HG02623 (cell line): ENCODE data around the gene HCRT.
"Not testable (repeated sequence)": the region's sequence is repeated elsewhere in the genome, so short reads cannot be mapped to it uniquely, and the experiment has no call there.

Experiments
- ATAC-seq: cut with Tn5 transposase; IDR thresholded peaks from one replicate; pipeline ENCODE4 v1.9.1; 2021; ENCODE audit warnings: moderate library complexity; ENCODE audit not compliant: unreplicated experiment

Gene HCRT, protein sequence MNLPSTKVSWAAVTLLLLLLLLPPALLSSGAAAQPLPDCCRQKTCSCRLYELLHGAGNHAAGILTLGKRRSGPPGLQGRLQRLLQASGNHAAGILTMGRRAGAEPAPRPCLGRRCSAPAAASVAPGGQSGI

DNA sequence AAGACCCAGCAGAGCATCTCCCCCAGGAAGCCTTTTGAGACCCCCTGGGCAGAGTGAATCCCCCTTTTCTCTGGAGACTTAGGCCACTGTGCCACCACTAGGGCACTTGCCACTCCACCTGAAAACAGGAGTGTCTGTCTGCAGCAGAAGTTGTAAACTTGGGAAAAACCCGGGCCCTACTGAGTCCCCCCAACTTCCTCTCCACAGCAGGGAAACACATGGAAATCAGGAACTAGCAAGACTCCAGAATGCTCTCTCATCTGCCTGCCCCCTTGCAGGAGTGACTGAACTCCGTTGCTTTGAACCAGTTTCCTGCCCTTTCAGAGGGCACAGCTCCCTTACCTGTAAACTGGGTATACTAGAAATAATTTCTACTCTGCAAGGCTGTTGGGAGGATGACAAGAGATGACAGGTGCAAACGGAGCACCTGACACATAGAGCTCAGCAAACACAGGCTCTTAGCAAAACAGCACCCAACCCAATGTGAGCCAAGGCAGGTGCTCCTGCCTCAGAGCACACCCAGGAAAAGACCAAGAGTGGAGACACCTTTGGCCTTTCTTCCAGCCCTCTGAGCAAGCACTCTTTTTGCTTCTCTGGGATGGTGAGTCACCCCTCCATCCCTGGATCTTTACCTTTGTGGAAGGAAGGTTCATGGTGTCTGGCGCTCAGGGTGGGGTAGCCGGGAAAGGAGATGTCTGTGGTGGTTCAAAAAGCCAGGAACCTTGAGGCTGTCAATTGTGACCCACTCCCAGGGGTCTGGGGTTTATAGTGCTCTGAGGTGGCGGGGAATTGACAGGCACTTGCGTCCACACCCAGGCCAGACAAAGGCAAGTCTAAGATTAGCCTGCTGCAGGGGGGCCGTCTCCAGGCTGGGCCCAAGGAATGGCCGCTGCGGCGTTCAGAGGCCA lies at the start of gene HCRT:
TSS of gene HCRT (minus strand) at position 740 of the 908 bp plus-strand sequence. CDS start at position 653, 87 bp downstream.
- no peak for ATAC-seq

DNA sequence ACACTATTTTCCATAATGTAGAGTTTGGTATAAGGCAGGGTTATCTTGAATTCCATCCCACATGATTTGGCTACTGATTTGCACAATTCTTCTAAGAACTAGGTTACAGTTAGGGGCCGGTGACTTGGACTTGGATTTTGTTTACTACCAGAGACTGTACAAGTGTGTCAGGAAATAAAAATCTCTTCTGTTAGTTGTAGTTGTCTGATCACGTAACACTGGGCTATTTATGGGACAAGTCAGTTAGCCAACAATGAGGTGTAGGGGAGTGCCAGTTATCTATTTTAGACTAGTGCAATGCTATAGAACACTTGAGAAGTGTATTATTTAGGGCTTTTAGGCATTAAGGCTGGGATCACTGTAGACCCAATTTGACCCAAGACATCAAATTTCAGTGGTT lies 48.7 kb upstream of the HCRT start:
- no peak for ATAC-seq

DNA sequence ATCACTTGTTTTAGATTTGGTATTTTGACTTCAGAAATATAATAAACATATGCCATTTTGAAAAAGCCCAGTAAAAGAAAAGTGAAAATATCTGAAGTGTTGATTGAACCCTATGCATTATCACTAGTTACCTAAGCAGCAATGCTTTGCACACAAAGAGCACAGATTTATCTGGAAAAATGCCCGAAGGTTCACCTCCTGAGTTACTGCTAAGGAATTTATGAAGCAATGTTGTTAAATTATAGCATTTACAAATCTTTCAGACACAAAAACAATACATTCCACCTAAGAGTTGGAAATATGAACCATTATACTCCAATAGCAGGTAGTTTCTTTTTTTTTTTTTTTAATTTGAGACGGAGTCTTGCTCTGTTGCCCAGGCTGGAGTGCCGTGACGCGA lies 47.9 kb upstream of the HCRT start:
- ATAC-seq = no peak

DNA sequence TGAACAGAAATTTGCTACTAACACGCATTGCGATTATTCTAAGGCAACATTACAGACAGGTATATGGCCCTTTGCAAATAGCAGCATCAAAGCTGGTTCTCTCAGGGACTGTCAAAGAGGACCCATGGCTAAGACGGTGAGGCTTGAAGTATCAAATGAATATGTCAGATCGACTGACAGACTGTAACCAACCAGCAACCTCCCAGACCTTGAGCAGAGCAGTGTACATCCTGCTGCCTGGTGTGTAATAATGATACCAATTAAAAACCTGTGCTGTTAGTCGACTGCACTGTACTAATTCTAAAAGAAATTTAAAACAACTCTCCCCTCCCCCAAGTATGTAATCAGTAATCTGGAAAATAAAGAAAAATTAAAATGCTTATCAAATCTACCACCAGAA lies 45.0 kb upstream of the HCRT start:
- no peak for ATAC-seq

DNA sequence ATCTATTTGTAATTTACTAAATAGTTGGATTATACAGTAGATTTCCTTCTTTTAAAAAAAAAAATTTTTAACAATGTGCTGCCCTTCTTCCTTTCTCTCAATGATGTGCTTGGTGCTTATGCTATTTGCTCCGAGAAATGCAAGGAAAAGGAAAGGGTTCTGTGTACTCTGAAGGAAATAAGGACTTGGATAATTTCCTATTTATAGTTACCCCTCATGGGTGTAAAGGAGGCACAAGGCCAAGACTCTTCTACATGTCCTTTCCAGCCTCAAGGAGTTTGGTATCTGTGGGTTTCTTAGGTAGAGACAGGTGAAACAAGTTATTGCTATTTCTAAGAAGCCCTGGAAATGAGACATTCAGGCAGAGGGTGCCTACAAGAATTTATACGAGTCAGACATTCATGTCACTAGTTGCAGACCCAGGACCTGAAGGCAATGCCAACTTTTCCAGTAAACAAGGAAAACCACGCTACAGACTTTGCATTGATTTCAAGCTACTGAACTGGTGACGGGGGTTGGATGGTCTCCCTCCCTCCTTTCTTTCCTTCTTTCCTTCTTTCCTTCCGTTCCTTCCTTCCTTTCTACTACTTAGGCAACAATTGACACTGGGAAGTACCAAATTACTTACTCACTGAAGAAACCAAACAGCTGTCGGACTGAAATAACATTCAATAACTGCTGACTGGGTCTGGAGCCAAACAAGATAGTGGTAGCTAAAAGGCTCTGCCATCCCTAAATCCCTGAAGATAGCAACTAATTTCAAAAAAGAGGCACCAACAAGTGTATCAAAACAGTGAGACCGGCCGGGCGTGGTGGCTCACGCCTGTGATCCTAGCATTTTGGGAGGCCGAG lies 42.8 kb upstream of the HCRT start:
- no peak for ATAC-seq

DNA sequence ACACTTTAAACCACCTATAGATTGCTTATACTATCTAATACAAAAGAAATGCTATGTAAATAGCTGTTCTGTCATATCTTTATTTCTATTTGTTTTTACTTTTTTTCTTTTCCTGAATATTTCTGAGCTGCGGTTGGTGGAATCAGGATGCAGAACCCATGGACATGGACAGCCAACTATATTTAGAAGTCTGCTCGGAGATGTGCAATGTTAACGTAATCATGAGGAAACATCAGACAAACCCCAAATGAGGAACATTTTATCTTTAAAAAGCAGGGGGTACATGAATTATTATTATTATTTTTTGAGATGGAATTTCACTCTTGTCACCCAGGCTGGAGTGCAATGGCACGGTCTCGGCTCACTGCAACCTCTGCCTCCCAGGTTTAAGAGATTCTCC lies 40.4 kb upstream of the HCRT start:
- no peak for ATAC-seq

DNA sequence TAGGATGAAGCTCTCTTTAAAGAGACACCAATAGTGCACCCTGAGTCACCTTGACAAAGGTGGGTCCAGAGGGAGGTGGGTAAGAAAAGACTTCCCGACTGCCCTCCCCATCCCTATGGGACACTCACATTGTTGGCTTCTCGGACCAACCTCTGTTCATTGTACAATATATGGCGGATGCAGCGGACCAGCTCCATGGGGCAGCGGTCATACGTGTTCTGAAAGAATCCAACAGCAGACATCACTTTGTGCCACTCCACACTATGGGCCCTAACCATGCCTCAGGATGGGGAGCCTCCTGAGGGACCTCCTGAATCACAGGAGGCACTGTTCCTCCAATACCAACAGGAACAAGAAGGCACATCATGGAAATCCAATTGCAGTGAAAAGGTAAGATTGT lies 39.4 kb upstream of the HCRT start:
- ATAC-seq = no peak

DNA sequence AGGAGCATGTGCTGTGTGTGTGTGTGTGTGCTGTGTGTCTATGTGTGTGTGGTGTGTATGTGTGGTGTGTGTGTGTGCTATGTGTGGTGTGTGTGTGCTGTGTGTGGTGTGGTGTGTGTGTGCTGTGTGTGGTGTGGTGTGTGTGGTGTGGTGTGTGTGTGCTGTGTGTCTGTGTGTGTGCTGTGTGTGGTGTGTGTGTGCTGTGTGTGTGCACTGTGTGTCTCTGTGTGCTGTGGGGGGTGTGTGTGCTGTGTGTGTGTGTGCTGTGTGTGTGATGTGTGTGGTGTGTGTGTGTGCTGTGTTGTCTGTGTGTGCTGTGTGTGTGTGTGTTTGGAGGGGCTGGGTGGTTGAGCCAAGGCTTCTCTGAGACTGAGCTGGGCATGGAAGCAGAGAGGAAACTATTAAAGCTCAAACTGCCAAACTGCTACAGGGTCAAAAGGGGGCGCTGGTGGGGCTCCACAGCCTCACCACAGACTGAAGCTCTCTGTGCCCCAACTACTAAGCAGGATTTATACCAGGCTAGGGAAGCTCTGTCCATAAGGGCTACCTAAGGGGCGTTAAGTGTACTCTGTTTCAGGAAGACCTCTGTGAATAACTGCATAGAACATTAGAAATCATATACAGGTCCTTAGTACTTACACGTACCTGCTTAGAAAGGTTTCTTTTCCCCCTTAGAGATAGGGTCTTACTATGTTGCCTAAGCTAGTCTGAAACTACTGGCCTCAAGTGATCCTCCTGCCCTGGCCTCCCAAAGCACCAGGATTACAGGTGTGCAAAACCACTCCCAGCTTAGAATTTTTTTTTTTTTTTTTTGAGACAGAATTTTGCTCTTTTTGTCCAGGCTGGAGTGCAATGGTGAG lies 36.9 kb upstream of the HCRT start:
- no peak for ATAC-seq

DNA sequence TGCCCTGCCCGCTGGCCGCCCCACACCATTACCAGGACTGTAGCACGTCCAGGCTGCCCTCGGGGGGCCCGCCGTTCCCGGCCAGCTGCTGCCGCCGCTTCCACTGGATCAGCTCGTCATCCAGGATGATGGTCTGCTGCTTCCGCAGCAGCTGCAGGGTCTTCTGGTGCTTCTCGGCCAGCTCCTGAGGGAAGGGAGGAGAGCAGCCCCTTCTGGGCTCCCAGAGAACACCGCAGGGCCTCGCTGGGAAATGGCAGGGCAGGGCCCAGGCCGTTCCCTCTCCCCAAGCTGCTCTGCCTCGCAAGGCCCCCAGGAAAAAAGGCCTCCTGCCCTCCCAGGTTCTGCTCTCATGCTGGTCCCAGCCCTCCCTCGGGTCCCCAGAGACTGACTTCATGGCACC lies 34.0 kb upstream of the HCRT start:
- ATAC-seq = not testable (repeated sequence)

DNA sequence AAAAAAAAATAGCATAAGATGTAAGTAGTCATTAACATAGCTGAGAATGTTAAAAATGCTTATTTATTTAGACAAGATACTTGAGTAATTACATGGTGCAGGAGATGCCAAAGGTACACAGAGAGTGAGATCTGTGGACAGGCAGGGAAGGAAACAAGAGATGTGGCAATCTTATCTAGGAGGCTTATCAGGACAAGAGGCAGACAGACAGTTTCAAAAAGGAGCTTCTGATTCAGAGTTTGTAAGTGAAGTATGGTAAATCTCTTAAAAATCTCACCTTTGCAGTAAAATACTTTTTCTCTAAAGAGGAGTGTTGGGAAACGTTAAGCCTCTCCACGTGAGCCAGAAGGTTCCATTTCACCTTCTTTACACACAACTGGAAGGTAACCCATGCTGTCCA lies 28.9 kb upstream of the HCRT start:
- ATAC-seq = no peak

DNA sequence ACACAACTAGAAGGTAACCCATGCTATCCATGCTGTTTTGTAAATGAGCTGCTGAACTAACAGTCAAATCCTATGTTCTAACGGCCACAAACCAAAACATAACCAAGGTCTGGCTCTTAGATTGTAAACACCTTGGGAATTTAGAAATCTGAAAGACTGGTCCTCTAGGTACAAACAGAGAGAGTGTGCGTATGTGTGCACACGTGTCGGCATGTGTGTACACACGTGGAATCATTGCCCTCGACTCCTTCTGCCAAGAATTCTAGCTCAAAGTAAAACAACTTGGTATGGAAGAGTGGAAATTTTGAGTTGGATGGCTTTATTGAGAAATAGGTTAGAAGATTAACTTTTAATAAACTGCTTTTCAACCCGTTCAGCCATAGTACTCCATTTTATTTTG lies 27.1 kb upstream of the HCRT start:
- ATAC-seq = no peak

DNA sequence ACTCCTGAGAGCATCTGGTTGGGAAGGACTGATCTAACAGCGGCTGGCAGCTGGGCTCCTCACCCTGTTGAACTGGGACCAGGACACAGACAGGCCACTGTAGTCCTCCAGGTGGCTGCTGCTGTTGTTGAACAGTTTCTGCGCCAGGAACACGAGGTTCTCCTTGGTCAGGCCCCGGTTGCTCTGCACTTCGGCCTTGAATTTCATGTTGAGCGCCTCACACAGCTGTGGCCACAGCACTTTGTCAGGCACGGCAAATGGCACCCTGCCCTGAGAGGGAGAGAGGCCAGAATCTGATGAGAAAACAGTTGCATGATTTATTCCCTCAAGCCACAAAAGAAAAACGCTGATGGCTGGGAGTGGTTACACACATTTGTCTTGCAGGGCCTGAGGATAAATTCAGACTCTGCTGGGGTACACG lies 26.7 kb upstream of the HCRT start:
- ATAC-seq = not testable (repeated sequence)

DNA sequence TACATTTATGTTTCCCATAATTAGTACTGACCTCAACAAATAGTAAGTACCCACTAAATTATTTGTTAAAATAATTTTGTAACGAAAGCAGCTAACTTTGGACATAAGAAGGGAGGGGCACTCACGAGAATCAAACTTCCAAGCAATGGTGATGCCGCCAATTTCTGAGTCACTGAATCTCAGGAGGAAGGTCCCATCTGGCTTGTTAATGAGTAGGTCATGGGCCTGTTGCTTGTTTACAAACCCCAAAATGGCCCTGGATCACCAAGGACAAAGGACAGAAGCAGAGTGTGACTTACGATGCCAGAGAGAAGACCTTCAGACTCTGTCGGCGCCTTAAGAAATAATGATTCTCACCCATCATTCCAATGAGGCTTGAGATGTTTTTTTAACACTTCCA lies 24.8 kb upstream of the HCRT start:
- no peak for ATAC-seq

DNA sequence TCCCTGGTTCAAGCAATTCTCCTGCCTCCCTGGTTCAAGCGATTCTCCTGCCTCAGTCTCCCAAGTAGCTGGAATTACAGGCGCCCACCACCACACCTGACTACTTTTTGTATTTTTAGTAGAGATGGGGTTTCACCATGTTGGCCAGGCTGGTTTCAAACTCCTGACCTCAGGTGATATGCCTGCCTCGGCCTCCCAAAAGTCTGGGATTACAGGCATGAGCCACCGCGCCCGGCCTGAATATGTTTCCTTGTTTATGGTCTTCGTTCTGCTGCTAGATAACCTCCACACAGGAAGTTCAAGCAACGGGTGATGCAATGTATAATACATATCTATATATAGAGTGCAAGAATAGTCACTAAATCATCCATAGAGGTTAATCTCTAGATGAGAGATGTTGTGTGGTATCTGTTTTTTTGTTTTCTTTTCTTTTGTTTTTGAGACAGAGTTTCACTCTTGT lies 20.9 kb upstream of the HCRT start:
- not testable (repeated sequence) for ATAC-seq

DNA sequence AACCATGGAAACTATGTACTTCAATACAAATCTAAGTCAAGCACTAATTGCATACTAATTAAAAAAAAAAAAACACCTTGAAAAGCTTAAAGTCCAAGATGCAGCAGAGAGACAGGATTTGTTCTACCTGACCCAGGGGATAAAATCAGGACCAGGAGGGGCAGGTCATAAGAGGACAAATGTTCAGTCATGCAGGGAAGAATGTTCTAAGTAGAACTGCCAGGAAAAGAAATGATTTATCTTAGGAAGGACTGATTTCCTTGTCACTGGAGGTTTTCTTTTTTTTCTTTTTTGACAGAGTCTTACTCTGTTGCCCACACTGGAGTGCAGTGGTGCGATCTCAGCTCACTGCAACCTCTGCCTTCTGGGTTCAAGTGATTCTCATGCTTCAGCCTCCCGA lies 18.1 kb upstream of the HCRT start:
- ATAC-seq = no peak

DNA sequence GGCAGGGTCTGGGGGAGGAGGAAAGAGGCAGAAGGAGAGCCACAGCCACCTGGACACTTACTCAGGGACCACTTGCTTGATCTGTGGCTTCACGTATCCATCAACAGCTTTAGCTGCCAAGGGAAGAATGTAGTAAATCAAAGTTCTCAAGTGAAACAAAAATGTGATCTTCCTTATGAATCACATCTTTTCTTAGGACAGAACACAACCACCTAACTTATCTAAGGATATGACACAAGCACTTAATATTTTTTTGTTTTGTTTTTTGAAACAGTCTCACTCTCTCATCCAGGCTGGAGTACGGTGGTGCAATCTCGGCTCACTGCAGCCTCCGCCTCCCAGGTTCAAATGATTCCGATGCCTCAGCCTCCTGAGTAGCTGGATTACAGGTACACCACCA lies 17.4 kb upstream of the HCRT start:
- ATAC-seq = no peak

DNA sequence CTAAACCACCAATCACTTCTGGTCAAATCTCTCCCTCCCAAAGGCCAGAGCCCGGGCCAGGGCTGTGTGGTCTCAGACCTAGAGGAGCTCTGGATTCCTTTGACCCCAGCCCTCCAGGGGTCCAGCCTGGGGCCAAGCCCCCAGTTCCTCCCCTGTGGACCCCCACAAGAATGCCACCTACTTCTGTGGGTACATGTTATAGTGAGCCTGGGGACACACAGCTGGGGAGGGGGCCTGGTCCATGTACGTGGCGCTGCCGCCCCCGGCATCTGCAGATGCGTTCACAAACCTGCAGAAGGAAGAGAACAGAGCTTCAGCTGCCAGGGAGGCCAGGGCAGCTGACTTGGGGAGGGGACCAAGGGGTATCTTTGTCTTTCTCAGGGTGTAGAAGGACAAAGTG lies 16.9 kb upstream of the HCRT start:
- no peak for ATAC-seq

DNA sequence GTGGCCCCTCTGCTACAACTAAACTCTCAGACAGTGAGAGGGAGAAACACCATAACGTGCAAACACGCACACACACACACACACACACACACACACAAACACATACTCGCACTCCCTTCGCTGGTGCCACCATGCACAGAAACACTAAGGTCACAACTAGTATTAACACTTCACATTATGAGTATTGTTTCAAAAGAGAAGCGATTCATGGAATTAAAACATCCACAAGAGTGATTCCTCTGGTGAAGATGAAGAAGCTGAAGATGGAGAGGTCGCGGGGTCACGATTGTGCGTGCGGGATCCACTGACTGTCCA lies 16.2 kb upstream of the HCRT start:
- ATAC-seq = no peak

DNA sequence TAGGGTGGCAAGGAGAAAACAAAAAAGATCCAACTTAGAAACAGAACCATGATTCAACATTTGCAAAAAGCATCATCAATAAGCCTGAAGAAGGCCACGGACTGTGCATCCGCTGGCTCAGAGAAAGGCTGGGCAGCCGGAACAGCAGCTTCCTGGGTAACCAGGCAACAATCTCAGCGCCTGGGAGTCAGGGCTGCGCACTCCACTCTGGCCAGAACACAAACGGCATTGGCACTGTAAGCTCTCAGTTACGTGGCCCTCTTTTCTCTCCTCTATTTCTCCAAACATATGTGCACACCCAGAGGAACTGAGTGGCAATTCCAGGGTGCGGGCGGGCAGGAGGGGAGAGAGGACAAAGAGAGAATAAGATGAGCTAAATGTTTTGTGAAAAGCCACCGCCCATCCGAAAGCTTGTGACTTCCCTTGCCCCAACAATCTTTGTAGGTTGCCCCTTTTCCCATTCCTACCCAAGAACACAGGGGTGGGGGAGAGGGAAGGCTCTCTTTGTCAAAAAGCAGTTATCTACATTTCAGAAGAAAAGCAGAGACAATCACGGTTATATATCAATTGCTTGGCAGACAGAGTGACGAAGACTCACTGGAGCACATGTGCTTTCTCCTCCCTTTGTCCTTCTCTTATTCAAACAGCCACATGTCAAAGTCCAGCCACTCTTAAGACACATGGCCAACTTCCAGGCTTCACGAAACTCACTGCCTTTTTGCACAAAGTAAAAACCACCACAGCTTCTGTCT lies 15.6 kb upstream of the HCRT start:
- no peak for ATAC-seq

DNA sequence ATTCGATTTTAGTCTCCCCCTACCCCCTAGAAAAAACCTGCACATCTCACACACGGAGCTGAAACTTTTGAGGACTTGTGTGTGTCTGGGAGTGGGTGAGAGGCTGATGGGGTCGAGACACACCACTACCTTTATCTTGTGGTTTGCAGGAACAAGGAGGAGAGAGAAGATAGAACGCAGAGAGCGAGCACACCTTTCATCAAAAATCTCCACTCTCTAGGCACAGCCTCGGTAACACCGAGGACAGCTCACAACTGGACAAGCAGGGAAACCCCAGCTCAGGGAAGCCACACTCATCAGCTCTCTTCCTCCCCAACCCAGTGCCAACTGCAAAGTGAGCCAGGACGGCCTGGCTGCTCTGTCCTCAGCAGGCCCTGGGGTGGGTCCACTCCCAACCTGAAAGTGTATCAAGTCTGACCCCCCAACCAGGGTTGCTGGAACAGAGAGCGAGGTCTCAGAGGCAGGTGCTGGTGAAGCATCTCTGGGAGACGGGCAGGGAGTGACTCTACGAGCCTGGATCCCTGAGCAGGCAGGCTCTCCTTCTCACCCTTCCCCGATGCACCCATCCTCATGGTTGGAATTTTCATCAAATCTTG lies 14.3 kb upstream of the HCRT start:
- no peak for ATAC-seq
